Coronary artery (tissue), 2 donors: Measurements from ENCODE around the gene TBC1D8.

ENCODE experiments used
- DNase-seq: peaks from one replicate; pipeline ENCODE4 v3.0.0-alpha.2; 2017; ENCODE audit warnings: low spot score
- H3K27ac ChIP-seq, 2 donors: fragments of 200-600 bp; sonication (generic); one replicate each; pipeline ENCODE4 v1.5.1; 2016 to 2019
- H3K4me3 ChIP-seq: fragments of 200-600 bp; sonication (generic); 2 replicates; pipeline ENCODE4 v1.5.1; 2016; ENCODE audit warnings: mild to moderate bottlenecking, moderate library complexity
- CTCF ChIP-seq: fragments of 200-600 bp; sonication (generic); IDR thresholded peaks from one replicate; pipeline ENCODE4 v1.5.1; 2019; ENCODE audit warnings: antibody characterized with exemption

Gene TBC1D8

GRCh38 chr2:101193033-101193626 is 41.9 kb upstream of the TBC1D8 start:
- DNase-seq, result no peak
- TF ChIP-seq CTCF, result no peak
- Histone ChIP-seq H3K4me3 (no peak overlapping the region), H3K27ac (no peak overlapping the region)

GRCh38 chr2:101190747-101191516 is 39.8 kb upstream of the TBC1D8 start:
- no peak for TF ChIP-seq CTCF
- DNase-seq, result no peak

GRCh38 chr2:101188683-101189405 is 37.7 kb upstream of the TBC1D8 start:
- no peak for DNase-seq
- no peak for TF ChIP-seq CTCF
- Histone ChIP-seq H3K27ac (no peak overlapping the region), H3K4me3 (no peak overlapping the region)

More at GRCh38 chr2:101190747-101191516, 39.8 kb upstream of the TBC1D8 start:
- no peak overlapping the region for H3K4me3 ChIP-seq
- peak overlapping the region in 1 of 2 donors; percentile 31 for H3K27ac ChIP-seq

GRCh38 chr2:101187131-101187530 is 35.9 kb upstream of the TBC1D8 start:
- Histone ChIP-seq H3K27ac (no peak overlapping the region), H3K4me3 (no peak overlapping the region)
- no peak for TF ChIP-seq CTCF
- DNase-seq, result no peak

DNA sequence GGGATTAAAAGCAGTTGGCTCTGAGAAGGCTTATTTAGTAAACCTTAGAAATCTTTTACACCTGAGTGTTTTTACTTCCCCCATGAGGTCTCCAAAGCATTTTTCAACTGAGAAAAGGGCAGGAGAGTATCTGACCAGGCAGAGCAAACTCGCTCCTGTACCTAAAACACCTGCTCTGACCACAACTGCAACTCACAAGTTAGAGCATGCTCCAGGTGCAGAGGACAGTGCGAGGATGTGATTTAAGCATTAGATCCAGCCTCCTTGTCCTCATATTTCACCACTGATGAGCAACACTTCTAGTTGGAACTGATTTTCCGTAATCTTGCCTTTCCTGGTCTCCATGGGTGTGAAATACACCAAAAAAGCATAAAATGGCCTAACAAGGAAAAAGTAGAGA is 34.5 kb upstream of the TBC1D8 start:
- H3K4me3 ChIP-seq, result no peak overlapping the region
- no peak for DNase-seq
- no peak overlapping the region for H3K27ac ChIP-seq
- TF ChIP-seq CTCF, result no peak

DNA sequence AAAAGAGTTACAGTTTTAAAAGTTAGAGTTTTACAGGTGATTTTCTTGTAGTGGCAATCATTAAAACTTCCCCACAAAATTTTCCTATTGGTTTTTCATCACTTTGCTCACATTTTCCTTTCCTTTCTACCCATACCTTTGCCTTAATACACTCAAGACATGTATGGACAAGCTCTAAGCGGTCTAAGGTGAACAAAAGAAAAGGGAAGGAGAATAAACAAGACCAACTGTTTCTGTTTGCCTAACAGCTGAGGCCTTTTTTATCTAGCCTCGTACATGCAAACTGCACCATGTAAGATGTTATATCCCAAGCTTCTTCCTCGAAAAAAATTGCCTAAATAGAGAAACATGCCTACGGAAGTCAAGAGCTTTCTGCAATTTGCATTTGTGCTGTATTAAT is 33.9 kb upstream of the TBC1D8 start:
- H3K4me3 ChIP-seq, result no peak overlapping the region
- TF ChIP-seq CTCF, result no peak
- no peak overlapping the region for H3K27ac ChIP-seq
- DNase-seq, result no peak
